NCI-H1436 (cell line): ENCODE measurements around the gene NUP62CL.
"Not testable (repeated sequence)": the region's sequence is repeated elsewhere in the genome, so short reads cannot be mapped to it uniquely, and the experiment has no call there.

Experiments
- DNase-seq: peaks from one replicate; lab custom pipeline; 2025; lab: John Stamatoyannopoulos, UW

NUP62CL gene, protein sequence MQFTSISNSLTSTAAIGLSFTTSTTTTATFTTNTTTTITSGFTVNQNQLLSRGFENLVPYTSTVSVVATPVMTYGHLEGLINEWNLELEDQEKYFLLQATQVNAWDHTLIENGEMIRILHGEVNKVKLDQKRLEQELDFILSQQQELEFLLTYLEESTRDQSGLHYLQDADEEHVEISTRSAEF

DNA sequence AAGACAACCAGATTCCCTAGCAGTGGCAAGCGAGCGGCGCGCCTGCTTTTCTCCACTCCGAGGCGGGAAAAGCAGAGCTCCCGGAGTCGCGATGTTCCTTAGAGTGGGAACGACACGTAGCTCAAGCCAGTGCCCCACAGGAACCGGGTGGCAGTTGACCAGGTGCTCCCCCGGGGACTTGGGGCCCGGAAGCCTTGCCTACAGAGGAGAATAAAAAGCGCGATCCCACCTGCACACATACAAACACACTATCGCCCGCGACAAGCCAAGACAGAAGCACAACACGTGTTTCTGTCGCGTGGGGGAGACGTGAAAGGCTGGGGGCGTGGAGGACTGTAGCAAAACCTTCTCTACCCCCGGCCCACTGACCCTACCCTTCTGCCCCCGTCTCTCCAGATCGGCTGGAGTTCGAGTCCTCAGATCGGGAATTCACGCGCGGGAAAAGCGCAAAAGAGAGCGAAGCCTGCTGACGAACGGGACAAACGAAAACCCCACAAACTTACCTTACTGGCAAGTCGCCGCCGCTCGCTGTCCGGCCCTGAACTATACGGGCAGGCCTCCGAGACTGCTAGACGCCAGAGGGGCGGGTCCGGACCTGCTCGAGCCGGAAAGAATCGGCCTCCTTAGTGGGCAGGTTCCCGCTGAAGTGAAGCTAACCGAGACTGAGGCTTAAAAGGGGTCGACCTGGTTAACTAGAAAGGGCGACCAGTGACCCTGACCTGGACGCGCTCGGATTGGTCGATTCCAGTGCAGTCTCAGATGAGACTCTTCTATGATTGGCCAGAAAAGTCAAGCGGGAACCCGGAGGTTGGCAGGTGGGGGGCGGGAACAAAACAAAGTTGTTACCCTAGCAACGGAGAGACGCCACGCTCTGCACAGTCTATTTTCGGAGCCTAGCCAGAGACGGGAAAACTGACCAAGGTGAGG is at the start of gene NUP62CL, which contains the start of gene DNAAF6:
Gene NUP62CL (minus strand): TSS at position 664 of the 927 bp plus-strand sequence. CDS start 31,287 bp downstream, outside the sequence.
Gene DNAAF6 (plus strand): TSS at position 842 of the 927 bp plus-strand sequence. CDS start 6,265 bp downstream, outside the sequence.
- DNase-seq, result peak; percentile 93

DNA sequence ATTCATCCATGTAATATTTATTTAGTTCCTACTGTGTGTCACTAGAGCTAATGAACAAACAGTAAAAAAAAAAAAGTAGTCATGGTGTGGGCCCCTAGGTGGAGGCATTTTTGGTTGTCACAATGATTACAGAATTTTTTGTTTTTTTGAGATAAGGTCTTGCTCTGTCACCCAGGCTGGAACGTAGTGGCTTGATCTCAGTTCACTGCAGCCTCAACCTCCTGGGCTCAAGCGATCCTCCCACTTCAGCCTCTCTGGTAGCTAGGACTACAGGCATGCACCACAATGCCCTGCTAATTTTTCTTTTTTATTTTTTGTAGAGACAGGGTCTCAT is 22.2 kb upstream of the NUP62CL start:
- DNase-seq, result no peak

DNA sequence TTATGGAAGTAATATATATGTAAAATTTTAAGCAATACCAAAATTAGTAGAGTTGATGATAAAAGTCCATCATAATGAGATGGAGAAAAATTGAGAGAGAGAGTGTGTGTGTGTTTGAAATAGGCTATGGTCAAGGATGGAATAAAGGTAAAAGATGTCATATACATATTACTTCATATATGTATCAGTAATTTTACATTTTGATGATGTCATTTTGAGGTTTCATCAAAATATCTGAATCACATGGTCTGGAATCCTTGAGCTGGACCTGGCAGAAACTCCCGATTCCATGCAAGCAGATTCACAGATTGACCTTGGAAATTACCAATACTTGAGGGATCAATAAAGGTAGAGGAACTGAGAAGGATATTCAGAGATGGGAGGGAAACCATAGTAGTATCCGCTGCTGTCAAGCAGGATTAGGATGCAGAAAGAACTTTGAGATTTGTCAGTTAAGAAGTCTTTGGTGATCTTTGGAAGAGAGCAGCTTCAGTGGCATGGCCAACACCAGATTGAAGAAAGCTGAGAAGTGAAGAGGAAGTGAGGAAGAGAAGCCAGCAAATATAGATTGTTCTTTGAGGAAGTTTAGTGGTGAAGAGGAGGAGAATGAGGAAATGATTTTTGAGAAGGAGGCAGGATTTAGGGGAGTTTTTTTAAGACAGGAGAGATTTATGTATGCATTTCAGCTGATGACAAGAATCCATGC is 21.7 kb upstream of the NUP62CL start:
- DNase-seq, result no peak

DNA sequence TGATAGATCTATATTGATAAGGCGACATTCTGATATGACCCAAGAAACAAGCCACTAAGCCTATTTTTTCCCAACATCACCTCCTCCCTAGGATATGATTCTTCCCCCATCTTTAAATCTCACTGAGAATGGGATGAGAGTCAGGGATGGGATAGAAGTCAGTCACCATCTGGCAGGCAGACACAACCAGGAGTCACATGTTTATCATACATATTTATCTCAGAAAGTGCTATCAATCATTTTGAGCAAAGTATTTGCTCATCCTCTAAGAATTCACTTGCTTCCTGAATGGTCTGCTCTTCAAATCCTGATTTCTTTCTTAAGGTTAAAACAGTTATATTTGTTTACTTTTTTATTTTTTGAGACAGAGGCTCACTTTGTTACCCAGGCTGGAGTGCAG is 20.5 kb upstream of the NUP62CL start:
- DNase-seq, result no peak

DNA sequence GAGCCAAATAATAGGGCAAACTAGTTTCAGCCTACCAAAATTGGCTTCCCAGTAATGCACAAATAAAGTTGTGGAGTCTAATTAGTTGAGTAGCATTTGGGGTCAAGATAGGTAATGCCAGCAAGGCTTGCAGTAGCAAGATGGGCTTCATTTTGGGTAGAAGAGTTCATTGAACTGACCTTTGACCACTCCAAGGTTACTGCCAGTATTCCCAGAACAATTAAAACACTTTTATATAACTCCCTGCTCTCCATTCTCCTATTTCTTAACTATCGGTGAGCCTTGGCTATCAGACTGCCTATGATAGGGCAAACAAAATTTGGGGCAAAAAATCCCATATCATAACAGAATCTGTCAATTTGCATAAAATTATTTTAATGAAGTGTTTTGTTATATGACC is 7.2 kb upstream of the NUP62CL start:
- no peak for DNase-seq

DNA sequence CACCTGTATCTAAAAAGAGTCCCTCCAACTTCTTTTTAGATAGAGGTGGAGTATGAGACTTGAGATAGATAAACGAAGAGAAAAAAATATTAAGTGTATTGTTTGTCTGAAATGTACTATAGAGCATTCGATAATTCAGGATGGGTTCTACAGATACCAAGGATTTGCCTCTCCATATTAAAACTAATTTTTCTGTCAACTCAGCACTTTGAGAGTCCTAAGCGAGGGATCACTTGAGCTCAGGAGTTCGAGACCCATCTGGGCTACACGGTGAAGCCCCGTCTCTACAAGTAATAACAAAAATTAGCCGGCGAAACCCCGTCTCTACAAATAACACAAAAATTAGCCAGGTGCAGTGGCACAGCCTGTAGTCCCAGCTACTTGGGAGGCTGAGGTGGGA is 1.7 kb upstream of the NUP62CL start:
- no peak for DNase-seq

DNA sequence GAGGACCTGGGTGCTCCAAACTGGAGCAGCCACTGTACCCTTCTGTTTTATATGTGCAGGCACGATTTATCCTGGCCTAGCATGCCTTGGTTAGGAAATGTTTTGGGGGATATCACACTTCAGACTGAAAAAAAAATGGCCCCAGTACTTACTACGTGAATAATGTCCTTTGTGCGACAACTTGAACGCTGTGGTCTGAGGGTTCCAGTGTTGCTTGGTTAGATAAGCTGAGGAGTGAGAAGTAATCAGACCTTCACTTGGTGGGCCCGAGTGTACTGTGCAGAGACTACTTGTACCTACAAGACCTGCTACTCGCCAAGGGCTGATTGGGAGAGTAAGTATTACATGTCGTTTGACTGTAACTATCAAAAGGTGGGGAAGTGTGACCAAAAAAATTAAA is 856 bp upstream of the NUP62CL start:
- DNase-seq, result no peak

DNA sequence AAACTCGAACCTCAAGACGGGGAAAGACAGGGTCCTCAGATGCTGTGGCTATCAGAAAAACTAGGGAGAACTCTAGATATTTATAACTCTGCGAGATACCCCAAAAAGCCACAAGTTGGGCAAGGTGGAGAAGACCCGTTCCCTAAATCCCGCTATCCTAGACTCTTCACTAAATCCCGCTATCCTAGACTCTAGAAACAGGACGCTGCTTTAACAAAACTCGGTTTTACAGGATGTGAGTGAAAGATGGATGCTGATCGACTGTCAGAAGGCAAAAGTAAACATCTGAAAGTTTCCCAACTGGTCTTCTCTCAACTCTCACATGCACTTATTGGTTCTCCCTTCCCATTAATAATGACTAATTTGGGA is 448 bp upstream of the NUP62CL start:
- no peak for DNase-seq

DNA sequence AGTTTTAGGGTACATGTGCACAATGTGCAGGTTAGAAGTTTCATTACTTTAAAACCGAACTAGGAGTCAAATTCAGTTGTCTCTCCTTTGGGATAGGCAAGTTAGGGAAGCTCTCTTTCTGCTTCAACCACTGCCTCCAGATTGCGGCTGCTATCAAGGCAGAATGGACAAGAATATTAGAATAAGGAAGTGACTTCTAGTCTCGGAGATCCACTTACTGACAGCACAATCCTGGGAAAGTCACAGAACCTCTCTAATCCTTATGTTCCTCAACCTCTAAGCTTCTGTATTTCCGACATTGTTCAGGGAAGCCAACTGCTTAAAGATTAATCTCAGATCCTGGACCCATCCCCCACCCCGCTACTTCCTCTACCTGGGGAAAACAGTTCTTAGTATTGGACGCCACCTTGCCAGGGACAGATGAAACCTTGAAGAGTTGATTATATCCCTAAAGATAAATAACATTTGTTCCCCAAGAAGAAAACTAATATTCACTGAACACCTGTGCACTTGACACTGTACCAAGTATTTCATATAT is 2.1 kb downstream of the NUP62CL start:
- no peak for DNase-seq

DNA sequence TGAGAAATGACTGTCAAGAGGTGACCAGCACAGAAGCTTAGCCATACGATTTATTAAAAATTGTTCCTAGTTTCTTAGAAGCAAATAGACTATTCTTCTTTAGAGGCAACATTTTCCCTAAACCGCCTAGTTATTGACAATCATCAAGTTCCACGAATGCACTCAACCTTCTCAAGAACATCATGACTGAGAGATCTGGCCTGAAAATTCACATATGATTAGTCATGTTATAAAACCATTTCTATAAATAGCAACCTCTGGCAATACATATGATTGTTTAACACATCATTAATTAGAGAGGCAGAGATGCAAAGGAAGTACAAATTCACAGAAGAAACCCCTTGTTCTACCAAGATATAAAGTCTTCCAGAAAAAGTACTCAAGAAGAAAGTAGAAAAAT is 6.7 kb downstream of the NUP62CL start:
- no peak for DNase-seq

DNA sequence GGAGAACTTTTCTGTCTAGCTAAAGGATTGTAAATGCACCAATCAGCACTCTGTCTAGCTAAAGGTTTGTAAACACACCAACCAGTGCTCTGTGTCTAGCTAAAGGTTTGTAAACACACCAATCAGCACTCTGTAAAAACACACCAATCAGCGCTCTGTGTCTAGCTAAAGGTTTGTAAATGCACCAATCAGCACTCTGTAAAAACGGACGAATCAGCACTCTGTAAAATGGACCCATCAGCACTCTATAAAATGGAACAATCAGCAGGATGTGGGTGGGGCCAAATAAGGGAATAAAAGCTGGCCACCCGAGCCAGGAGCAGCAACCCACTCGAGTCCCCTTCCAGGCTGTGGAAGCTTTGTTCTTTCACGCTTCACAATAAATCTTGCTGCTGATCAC is 8.2 kb downstream of the NUP62CL start:
- not testable (repeated sequence) for DNase-seq

DNA sequence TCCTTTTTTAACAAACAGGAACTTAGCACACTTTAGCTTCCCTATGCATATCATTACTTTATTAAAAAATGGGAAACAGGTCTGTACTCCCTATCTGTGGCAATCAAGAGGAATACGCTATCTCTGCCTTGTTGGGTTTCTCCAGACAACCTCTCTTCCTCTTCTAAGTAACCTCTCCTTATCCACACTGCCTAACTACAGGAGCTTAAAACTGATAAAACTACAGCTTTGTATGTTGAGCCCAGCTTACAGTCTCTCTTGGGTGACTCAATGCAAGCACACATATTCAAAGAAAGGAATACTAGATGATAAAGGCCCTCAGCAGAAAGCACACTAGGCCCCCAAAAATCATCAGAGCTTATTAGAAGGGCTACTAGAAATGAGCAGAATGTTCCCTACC is 8.9 kb downstream of the NUP62CL start:
- no peak for DNase-seq

DNA sequence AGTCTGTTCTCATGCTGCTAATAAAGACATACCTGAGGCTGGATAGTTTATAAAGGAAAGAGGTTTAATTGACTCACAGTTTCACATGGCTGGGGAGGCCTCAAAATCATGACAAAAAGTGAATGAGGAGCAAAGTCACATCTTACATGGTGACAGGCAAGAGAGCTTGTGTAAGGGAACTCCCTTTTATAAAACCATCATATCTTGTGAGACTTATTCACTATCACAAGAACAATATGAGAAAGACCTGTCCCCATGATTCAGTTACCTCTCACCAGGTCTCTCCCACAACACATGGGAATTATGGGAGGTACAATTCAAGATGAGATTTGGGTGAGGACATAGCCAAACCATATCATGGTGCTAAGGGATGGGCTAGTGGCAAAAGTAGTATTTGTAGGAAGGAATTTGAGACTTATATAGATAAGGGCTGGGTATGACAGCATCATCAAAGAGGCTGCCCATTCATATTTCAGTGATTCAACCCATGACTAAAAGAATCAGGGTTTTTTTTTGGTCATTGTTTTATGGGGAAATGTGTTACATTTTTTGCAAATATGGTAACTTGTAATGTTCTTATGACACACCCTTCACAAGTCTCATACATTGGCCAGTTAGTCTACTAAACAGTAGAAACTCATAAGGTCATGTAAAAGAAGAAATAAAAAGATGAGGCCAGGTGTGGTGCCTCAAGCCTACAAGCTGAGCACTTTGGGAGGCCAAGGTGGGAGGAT is 34.7 kb downstream of the NUP62CL start:
- DNase-seq, result no peak

DNA sequence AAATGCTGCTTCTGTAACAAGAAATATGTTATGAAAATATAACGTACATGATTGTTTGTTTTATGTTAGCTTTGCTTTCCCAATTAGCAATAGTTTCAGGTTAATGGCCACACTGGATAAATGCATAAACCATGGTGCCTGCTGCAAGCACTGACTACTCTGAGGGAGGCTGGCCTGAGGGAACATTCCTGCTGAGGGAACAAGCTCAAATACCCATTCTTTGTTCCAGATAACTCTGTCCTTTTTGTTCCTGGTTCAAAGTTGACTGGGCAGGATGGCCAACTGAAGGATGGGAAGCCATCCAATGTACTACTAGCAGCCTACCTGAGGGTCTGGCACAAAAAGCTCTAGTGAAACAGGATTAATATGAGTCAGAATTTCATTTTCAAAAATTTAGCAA is 37.5 kb downstream of the NUP62CL start:
- DNase-seq, result no peak

DNA sequence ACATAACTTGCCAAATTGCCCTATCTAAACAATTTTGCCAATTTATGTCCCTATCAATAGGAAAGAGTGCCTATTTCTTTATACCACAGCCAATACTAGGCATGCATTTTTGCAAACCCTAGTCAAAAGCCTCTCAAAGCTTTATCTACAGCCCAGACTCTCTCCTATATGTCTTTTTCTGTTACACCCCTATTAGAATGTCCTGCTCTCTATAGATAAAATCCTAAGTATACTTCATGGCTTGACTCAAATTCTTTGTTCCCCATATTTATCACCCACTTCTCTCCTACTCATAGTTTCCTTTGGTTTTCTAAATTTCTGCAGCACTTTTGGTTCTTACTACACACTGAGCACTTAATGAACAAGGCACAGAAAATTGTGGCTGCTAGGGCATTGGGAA is 38.0 kb downstream of the NUP62CL start:
- DNase-seq, result no peak

DNA sequence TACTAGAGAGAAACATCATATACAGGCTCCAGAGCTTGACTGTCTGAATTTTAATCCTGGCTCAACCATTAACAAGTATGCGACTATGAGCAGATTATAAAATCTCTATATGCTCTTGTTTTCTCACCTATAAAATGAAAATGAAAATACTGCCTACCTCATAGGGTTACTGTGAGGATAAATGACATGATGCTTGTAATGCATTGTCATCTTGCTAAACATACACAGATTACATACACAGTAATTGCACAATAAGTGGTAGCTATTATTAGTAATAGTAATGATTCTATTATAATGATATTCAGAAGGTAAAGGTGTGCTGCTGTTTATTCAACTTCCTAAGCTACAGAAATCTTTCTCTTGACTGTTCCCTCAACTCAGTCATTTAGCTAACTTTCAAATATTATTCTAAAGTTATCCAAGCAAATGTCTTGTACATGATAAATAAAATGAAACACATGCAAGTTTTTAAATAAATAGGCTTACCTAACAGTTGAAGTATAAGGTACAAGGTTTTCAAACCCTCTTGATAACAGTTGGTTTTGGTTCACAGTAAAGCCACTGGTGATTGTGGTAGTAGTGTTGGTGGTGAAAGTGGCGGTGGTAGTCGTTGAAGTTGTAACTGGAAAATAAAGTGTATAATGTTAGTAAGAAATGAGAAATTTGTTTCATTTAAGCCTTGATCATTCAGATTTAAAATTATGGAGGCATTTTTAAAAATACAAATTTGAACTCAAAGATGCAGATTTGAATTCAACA is 38.9 kb downstream of the NUP62CL start:
- no peak for DNase-seq

DNA sequence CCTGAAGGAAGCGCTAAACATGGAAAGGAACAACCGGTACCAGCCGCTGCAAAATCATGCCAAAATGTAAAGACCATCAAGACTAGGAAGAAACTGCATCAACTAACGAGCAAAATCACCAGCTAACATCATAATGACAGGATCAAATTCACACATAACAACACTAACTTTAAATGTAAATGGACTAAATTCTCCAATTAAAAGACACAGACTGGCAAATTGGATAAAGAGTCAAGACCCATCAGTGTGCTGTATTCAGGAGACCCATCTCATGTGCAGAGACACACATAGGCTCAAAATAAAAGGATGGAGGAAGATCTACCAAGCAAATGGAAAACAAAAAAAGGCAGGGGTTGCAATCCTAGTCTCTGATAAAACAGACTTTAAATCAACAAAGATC is 48.6 kb downstream of the NUP62CL start:
- not testable (repeated sequence) for DNase-seq

DNA sequence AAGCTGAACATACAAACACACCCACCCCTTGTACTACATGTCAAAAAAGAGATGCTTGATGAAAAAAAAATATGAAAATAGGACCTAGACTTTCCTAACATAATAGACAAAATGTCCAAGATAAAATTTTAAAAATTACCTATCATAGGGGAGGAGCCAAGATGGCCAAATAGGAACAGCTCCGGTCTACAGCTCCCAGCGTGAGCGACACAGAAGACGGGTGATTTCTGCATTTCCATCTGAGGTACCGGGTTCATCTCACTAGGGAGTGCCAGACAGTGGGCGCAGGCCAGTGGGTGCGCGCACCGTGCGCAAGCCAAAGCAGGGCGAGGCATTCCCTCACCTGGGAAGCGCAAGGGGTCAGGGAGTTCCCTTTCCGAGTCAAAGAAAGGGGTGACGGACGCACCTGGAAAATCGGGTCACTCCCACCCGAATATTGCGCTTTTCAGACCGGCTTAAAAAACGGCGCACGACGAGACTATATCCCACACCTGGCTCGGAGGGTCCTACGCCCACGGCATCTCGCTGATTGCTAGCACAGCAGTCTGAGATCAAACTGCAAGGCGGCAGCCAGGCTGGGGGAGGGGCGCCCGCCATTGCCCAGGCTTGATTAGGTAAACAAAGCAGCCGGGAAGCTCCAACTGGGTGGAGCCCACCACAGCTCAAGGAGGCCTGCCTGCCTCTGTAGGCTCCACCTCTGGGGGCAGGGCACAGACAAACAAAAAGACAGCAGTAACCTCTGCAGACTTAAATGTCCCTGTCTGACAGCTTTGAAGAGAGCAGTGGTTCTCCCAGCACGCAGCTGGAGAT is 50.4 kb downstream of the NUP62CL start:
- DNase-seq, result not testable (repeated sequence)

DNA sequence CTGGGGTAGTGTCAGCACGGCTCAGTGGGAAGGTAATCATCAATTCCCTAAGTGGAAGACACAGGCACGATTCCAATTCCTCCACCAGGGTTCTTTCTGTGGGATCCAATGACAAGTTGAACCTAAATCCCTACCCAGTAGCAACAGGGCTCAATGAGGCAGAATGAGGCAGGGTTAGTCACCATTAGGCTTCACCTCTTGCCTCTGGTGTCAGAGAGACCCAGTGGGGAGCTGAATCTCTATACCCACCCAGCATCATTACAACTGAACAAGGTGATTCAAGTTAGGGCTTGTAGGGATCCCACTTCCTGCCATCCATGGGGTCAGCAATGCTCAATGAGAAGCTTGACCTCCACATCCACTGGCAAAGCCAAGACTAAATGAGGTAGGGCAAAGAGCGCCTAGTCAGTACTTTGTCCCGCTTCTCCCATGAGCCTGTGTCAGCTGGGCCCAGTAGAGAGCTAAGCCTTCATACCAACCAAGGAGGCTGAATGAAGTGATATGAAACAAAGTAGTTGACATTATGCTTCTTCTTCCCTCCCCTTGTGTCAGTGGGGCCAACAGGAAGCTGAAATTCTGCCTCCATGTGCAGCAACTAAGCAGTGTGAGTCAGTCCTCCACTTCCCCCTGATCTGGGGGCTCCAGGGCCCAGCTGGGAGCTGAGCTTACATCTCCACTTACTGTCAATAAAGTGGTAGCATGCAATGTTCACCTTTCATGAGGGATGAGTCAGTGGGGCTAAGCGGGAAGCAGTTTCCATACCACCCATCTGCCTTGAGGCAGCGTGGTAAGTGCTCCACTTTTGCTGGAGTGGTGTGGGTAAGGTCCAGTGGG is 51.2 kb downstream of the NUP62CL start:
- DNase-seq, result peak; percentile 28
